GM21825 (cell line): ENCODE measurements around the gene TANK.
"Not testable (repeated sequence)": the region's sequence is repeated elsewhere in the genome, so short reads cannot be mapped to it uniquely, and the experiment has no call there.

Experiments
- ATAC-seq: cut with Tn5 transposase; IDR thresholded peaks from one replicate; pipeline ENCODE4 v1.9.1; 2021; ENCODE audit warnings: mild to moderate bottlenecking, moderate library complexity; ENCODE audit not compliant: unreplicated experiment

TANK gene

DNA sequence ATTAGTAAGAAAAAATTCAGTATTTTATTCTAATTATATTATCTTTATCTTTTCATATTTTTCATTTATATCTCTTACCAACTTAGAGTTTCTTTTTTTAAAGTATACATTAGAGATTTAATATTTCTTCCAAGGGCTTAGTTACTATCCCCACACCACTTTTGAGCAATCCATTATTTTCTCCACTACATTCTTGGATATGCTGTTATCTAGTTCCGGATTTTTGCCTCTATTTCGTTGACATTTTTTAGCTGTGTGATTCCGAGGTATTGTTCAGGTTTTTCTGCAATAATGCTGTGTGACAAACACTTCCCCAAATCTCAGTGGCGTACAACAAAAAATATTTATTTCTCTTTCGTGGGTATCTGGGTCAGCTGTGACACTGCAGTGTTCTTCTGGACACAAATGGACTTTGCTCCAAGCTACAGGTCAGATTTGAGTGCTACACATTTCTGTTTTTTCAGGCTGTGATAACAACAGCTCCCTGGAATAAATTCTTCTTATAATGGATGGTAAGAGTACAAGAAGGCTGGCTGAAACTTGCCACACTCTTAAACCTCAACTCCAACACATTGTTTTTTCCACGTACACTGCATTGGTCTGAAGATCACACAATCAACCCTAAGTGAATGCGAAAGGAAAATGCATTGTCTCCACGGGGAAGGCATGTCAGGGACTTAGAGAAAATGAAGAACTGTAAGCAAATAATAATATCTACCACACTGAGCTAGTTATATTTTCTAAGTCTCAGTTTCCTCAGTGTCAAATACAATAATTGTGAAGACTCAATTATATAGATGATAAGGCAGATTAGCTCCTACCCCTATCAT is 97.1 kb downstream of the TANK start:
- no peak for ATAC-seq

- ATAC-seq = no peak
Measured at GRCh38 chr2:161265874-161266273, 105.6 kb downstream of the TANK start.

DNA sequence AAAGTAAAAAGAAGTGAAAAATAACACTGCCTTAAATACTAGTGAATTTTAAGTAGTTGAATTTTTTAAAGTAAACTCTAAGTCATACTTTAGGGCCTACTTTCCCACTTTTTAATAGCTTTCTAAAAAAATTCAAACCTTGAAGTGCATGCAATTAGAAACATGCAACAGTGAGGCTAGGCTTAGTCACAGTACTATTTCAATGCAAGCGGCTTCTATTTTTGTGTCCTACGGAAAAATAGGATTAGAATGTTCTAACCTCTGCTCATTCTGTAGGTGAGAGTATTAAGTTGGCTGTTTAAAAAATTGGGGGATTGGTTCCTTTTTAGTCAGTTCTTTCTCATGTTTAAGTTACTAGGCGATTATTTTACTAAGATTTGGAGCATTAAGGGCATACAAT is 108.9 kb downstream of the TANK start:
- no peak for ATAC-seq

DNA sequence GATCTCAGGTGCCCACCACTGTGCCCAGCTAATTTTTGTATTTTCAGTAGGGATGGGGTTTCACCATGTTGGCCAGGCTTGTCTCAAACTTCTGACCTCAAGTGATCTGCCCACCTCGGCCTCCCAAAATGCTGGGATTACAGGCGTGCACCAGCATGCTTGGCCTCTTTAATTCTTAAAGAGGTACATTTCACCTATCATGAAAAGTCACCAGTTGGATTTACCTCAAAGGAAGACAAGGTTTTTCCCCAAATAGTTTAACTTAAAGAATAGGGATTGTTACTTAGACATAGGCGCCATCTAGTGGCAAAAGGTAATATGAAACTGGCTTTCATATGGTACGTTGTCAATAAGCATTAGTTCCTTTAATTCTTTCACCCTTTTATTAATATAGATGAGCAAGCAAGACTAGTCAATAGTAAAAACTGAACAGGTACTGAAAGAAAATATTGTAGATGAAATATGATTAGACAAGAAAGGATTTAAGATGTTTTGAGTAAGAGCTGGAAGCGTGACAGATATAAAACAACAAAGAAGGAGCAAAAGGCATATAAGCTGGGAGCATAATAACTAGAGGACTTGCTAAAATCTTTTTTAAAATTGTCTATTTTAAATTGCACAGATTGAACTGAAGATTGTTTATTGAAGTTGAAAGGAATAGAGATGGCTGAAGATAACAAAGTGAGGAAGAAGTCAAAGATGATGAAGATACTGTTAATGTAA is 113.0 kb downstream of the TANK start:
- ATAC-seq = no peak

DNA sequence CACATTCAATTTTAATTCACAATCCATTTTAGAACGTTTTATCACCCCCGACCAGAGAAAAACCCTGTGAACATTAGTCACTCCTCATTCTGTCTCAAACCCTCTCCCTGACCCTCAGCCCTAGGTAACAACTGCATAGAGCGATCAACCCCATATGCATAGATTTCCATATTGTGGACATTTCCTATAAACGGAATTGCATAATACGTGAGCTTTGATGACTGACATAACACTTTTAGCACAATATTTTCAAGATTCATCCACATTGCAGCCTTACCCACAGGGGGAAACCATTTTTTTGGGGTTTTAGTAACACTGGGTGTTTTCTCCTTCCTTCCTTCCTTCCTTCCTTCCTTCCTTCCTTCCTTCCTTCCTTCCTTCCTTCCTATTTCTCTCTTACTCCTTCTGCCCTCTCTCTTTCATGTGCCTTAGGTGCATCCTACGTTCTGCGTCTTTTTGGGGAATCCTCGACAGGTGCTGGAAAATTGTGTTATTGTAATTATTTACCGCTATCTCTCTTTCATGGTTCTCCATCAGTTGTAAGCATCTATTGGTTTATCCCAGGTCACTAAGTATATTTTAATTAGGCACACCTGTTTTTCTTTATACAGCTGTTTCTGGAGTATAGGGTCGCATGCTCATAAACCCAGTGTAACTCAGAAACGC is 118.5 kb downstream of the TANK start:
- ATAC-seq = not testable (repeated sequence)

GRCh38 chr2:161279230-161279815 is 119.1 kb downstream of the TANK start:
- not testable (repeated sequence) for ATAC-seq

- ATAC-seq = not testable (repeated sequence)
Measured at GRCh38 chr2:161280906-161281323, 120.7 kb downstream of the TANK start.

GRCh38 chr2:161281615-161282310 is 121.5 kb downstream of the TANK start:
- not testable (repeated sequence) for ATAC-seq

GRCh38 chr2:161282311-161282644 is 122.0 kb downstream of the TANK start:
- ATAC-seq = not testable (repeated sequence)

- ATAC-seq = no peak
Measured at GRCh38 chr2:161283926-161284325, 123.7 kb downstream of the TANK start.
